HG03139 (cell line): ENCODE measurements around the gene FBXO24.

Source experiments
- ATAC-seq: cut with Tn5 transposase; IDR thresholded peaks from one replicate; pipeline ENCODE4 v1.9.1; 2021; ENCODE audit not compliant: unreplicated experiment

The FBXO24 gene

GRCh38 chr7:100614308-100614861 is 28.3 kb downstream of the FBXO24 start:
- no peak for ATAC-seq

GRCh38 chr7:100620239-100620638 is 34.1 kb downstream of the FBXO24 start:
- no peak for ATAC-seq

- no peak for ATAC-seq
These were observed 34.7 kb downstream of the FBXO24 start for GRCh38 chr7:100620804-100621203.

GRCh38 chr7:100621554-100621953 is 35.4 kb downstream of the FBXO24 start:
- no peak for ATAC-seq

GRCh38 chr7:100623951-100624824 is 38.1 kb downstream of the FBXO24 start:
- ATAC-seq: no peak

- ATAC-seq: no peak
These were observed 39.9 kb downstream of the FBXO24 start for GRCh38 chr7:100626055-100626454.

GRCh38 chr7:100626530-100627237 is 40.6 kb downstream of the FBXO24 start:
- ATAC-seq: peak; percentile 81

GRCh38 chr7:100627238-100627549 is 41.1 kb downstream of the FBXO24 start:
- no peak for ATAC-seq

- ATAC-seq: no peak
These were observed 43.1 kb downstream of the FBXO24 start for GRCh38 chr7:100629117-100629716.

- ATAC-seq: no peak
These were observed 43.9 kb downstream of the FBXO24 start for GRCh38 chr7:100630066-100630465.

GRCh38 chr7:100632951-100633717 is 47.0 kb downstream of the FBXO24 start:
- no peak for ATAC-seq

- ATAC-seq: no peak
These were observed 53.9 kb downstream of the FBXO24 start for GRCh38 chr7:100639995-100640516.

- no peak for ATAC-seq
These were observed 54.7 kb downstream of the FBXO24 start for GRCh38 chr7:100640517-100641440.

GRCh38 chr7:100641463-100641859 is 55.3 kb downstream of the FBXO24 start, which contains the start of gene TFR2:
Gene TFR2 (minus strand): TSS chr7:100641552. CDS start chr7:100641509, 43 bp downstream.
- ATAC-seq: no peak

- ATAC-seq: no peak
These were observed 55.9 kb downstream of the FBXO24 start for GRCh38 chr7:100641860-100642533.

- no peak for ATAC-seq
These were observed 56.4 kb downstream of the FBXO24 start for GRCh38 chr7:100642534-100642907.

GRCh38 chr7:100649826-100650565 is 63.9 kb downstream of the FBXO24 start:
- no peak for ATAC-seq
